T-cell (primary cell): ENCODE data around the gene CDHR3. TPM values are rescaled to one million over a fixed set of nuclear protein-coding genes. Genes with fewer than 3 reads are reported as not detected.
"Not testable (repeated sequence)": the region's sequence is repeated elsewhere in the genome, so short reads cannot be mapped to it uniquely, and the experiment has no call there.

Source experiments
- ATAC-seq, 4 experiments: fragments of 200-7000 bp in 3 of 4; fragments of 150-1000 bp in 1 of 4; cut with Tn5 transposase; replicated peaks in 1 of 4; 1 replicate in 3 of 4; 2 replicates in 1 of 4; pipeline ENCODE4 v1.10.0; 2021; ENCODE audit warnings: moderate library complexity in 3 of 4, mild to moderate bottlenecking in 2 of 4, moderate number of reproducible peaks in 1 of 4
- CTCF ChIA-PET, 2 donors: fragments of 300-600 bp; sonication (Branson Sonifier 250); formaldehyde crosslinking; loops; one replicate each; lab custom pipeline; 2022; ENCODE audit warnings: antibody characterized with exemption in 2 of 2; lab: Charles Lee
- POLR2A ChIA-PET, 2 donors: fragments of 300-600 bp; sonication (Branson Sonifier 250); formaldehyde crosslinking; loops; one replicate each; lab custom pipeline; 2022; ENCODE audit warnings: antibody characterized with exemption in 2 of 2; lab: Charles Lee
- DNase-seq, 35 experiments: peaks; one replicate each; pipeline versions ENCODE4 v3.0.0 to v3.0.0-alpha.2; 2013 to 2023
- H3K27ac ChIP-seq: one replicate; pipeline ENCODE4 v1.5.1; 2013; ENCODE audit warnings: low read length
- H3K27me3 ChIP-seq, 2 experiments: replicated peaks in 1 of 2; 1 replicate in 1 of 2; 2 replicates in 1 of 2; pipeline versions ENCODE4 v1.6.1 to v1.7.0; 2013; ENCODE audit warnings: low read length in 1 of 2, mixed read lengths in 1 of 2; ENCODE audit not compliant: control insufficient read depth in 2 of 2, insufficient read depth in 2 of 2; ENCODE audit errors: extremely low read depth in 1 of 2
- H3K36me3 ChIP-seq, 2 donors: 1 replicate in 1 of 2; 2 replicates in 1 of 2; pipeline versions ENCODE4 v1.6.1 to v1.7.0; 2013; ENCODE audit warnings: low read length in 1 of 2; ENCODE audit not compliant: control insufficient read depth in 2 of 2, insufficient read depth in 1 of 2; ENCODE audit errors: extremely low read depth in 1 of 2
- H3K4me1 ChIP-seq, 2 experiments: 1 replicate in 1 of 2; 2 replicates in 1 of 2; pipeline versions ENCODE4 v1.6.1 to v1.7.0; 2013; ENCODE audit warnings: low read length in 2 of 2, mixed read lengths in 1 of 2; ENCODE audit not compliant: insufficient read depth in 2 of 2, control insufficient read depth in 1 of 2; ENCODE audit errors: extremely low read depth in 1 of 2
- H3K4me3 ChIP-seq, 2 donors: 1 replicate in 1 of 2; 2 replicates in 1 of 2; pipeline versions ENCODE4 v1.5.1 to v1.7.0; 2013; ENCODE audit warnings: mild to moderate bottlenecking in 2 of 2, low read length in 1 of 2, moderate library complexity in 1 of 2; ENCODE audit not compliant: control insufficient read depth in 1 of 2; ENCODE audit errors: extremely low read depth in 1 of 2
- H3K9me3 ChIP-seq: 2 replicates; pipeline ENCODE4 v1.7.0; 2013
- H3K27ac Mint-ChIP-seq, 2 donors: one replicate each; pipeline ENCODE4 v1.8.0; 2020 to 2021; ENCODE audit warnings: mild to moderate bottlenecking in 2 of 2, mixed read lengths in 2 of 2
- H3K27me3 Mint-ChIP-seq, 2 donors: one replicate each; pipeline ENCODE4 v1.8.0; 2021 to 2022; ENCODE audit warnings: mixed read lengths in 2 of 2
- H3K36me3 Mint-ChIP-seq: one replicate; pipeline ENCODE4 v1.8.0; 2021; ENCODE audit warnings: mixed read lengths
- H3K4me1 Mint-ChIP-seq, 3 donors: one replicate each; pipeline ENCODE4 v1.8.0; 2020 to 2022; ENCODE audit warnings: mixed read lengths in 3 of 3, mild to moderate bottlenecking in 1 of 3
- H3K4me3 Mint-ChIP-seq, 3 donors: one replicate each; pipeline ENCODE4 v1.8.0; 2020 to 2022; ENCODE audit warnings: mild to moderate bottlenecking in 3 of 3, mixed read lengths in 3 of 3, moderate library complexity in 3 of 3
- H3K9me3 Mint-ChIP-seq, 3 donors: one replicate each; pipeline ENCODE4 v1.8.0; 2020 to 2022; ENCODE audit warnings: mixed read lengths in 3 of 3
- WGBS: methylation state at CpG from one replicate; pipeline ENCODE4 v1.1.5; 2013; ENCODE audit warnings: missing lambda C conversion rate; ENCODE audit not compliant: insufficient coverage; 5-methylcytosine and 5-hydroxymethylcytosine counted together
- total RNA-seq, 35 experiments: library from RNA in 6 of 35; stranded (reverse) in 6 of 35; fragments of 120-200 nt in 1 of 35; gene quantifications; one replicate each; pipeline versions ENCODE4 v1.2.1 to v1.2.4 and lab custom pipeline; 2013 to 2026

Gene CDHR3
- total RNA-seq, 5 donors from 2014 or later (not counting 1 experiment from before 2014, with no cell fraction given): 10.5 to 18.5 (median 14.5) TPM

DNA sequence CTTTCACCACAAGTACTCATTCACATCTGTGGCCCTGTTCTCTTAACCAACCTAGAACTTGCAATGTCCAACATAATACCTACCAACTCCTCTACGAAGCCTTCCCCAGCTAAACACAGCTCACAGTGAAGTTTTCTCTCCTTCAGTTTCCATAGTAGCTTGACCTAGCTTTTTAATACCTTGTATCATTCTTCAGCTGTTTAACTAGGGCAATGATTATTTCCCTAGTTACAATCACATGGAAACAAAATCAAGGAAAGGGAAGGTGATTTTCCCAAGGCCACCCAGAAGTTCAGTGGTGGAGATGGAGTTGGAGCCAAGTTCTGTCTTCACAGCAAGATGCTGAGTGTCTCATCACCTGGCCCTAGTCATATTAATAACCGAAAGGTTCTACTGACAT lies 16.3 kb downstream of the CDHR3 start:
- H3K27ac Mint-ChIP-seq: no peak overlapping the region
- Histone ChIP-seq H3K4me3 (no peak overlapping the region), H3K9me3 (no peaks in the 10 kb centered on the region), H3K27ac (no peak overlapping the region), H3K36me3 (no peaks in the 10 kb centered on the region), H3K4me1 (no peaks in the 10 kb centered on the region), H3K27me3 (no peaks in the 10 kb centered on the region)
- no peaks in the 10 kb centered on the region for H3K4me1 Mint-ChIP-seq
- POLR2A ChIA-PET: no interaction called here
- ATAC-seq (no peak), DNase-seq (no peak)
- H3K9me3 Mint-ChIP-seq: no peaks in the 10 kb centered on the region
- CTCF ChIA-PET: no interaction called here
- WGBS: 83% methylated on average over 1 of the region's 2 CpGs
- H3K4me3 Mint-ChIP-seq: no peak overlapping the region
- peaks cover 4 to 5% of the 10 kb centered on the region in 2 donors for H3K27me3 Mint-ChIP-seq
- no peaks in the 10 kb centered on the region for H3K36me3 Mint-ChIP-seq

- H3K9me3 ChIP-seq: no peaks in the 10 kb centered on the region
- DNase-seq: no peak
- no peaks in the 10 kb centered on the region for H3K36me3 ChIP-seq
- peaks cover 4 to 5% of the 10 kb centered on the region in 2 donors for H3K27me3 Mint-ChIP-seq
- no peak overlapping the region for H3K27ac Mint-ChIP-seq
- no peaks in the 10 kb centered on the region for H3K36me3 Mint-ChIP-seq
- no peaks in the 10 kb centered on the region for H3K27me3 ChIP-seq
- H3K4me1 Mint-ChIP-seq: no peaks in the 10 kb centered on the region
- WGBS: 73% methylated on average over 1 of the region's 3 CpGs
- ChIA-PET CTCF (no interaction called here), POLR2A (no interaction called here)
- no peak overlapping the region for H3K4me3 Mint-ChIP-seq
- H3K4me1 ChIP-seq: no peaks in the 10 kb centered on the region
- ATAC-seq: no peak
- H3K4me3 ChIP-seq: no peak overlapping the region
- no peaks in the 10 kb centered on the region for H3K9me3 Mint-ChIP-seq
- no peak overlapping the region for H3K27ac ChIP-seq
Measured at GRCh38 chr7:105980645-105981396, 17.8 kb downstream of the CDHR3 start.

GRCh38 chr7:105982388-105982787 lies 19.3 kb downstream of the CDHR3 start:
- CTCF ChIA-PET: interaction anchor here (0.6 to 0.7 kb wide), 4 partner anchors 17 to 249 kb away, joined by 3 to 6 read pairs (median 4); no protein-coding TSS in a partner anchor

GRCh38 chr7:105984808-105985207 lies 21.7 kb downstream of the CDHR3 start:
- not testable (repeated sequence) for H3K27me3 Mint-ChIP-seq, H3K36me3 ChIP-seq, H3K4me3 ChIP-seq, H3K36me3 Mint-ChIP-seq, H3K4me1 Mint-ChIP-seq, H3K27ac ChIP-seq, H3K4me3 Mint-ChIP-seq, H3K27ac Mint-ChIP-seq, H3K4me1 ChIP-seq, H3K9me3 ChIP-seq, DNase-seq, H3K9me3 Mint-ChIP-seq, ATAC-seq, H3K27me3 ChIP-seq
- POLR2A ChIA-PET: interaction anchor here in 1 of 2 donors (0.6 kb wide), 1 partner anchor 50 kb away, joined by 3 read pairs; no protein-coding TSS in a partner anchor
- WGBS: 100% methylated on average over 2 of the region's 6 CpGs
- CTCF ChIA-PET: interaction anchor here (0.6 to 0.8 kb wide), 3 partner anchors 31 to 1816 kb away, joined by 3 read pairs; no protein-coding TSS in a partner anchor

More at GRCh38 chr7:105982388-105982787, 19.3 kb downstream of the CDHR3 start:
- Histone ChIP-seq H3K27ac (no peak overlapping the region), H3K9me3 (no peaks in the 10 kb centered on the region), H3K36me3 (no peaks in the 10 kb centered on the region), H3K4me1 (no peaks in the 10 kb centered on the region), H3K4me3 (no peak overlapping the region), H3K27me3 (no peaks in the 10 kb centered on the region)
- H3K36me3 Mint-ChIP-seq: no peaks in the 10 kb centered on the region
- no peak for ATAC-seq
- DNase-seq: no peak
- no peak overlapping the region for H3K27ac Mint-ChIP-seq
- peaks cover 4 to 5% of the 10 kb centered on the region in 2 donors for H3K27me3 Mint-ChIP-seq
- WGBS: no CpG with 5 or more reads among the region's 2 CpGs
- H3K4me1 Mint-ChIP-seq: no peaks in the 10 kb centered on the region
- H3K4me3 Mint-ChIP-seq: no peak overlapping the region
- H3K9me3 Mint-ChIP-seq: no peaks in the 10 kb centered on the region
- POLR2A ChIA-PET: interaction anchor here in 1 of 2 donors (0.6 to 0.7 kb wide), 2 partner anchors 34 to 413 kb away, joined by 7 to 13 read pairs; no protein-coding TSS in a partner anchor

GRCh38 chr7:105985229-105985628 lies 22.2 kb downstream of the CDHR3 start:
- Mint-ChIP-seq H3K27ac (no peak overlapping the region), H3K9me3 (no peaks in the 10 kb centered on the region), H3K27me3 (peaks cover 4 to 5% of the 10 kb centered on the region in 2 donors), H3K4me3 (no peak overlapping the region), H3K36me3 (no peaks in the 10 kb centered on the region), H3K4me1 (peaks cover 0 to 6% (median 0%) of the 10 kb centered on the region in 3 donors)
- Histone ChIP-seq H3K36me3 (no peaks in the 10 kb centered on the region), H3K27me3 (peaks cover 0 to 3% of the 10 kb centered on the region in 2 experiments), H3K4me1 (no peaks in the 10 kb centered on the region), H3K27ac (no peak overlapping the region), H3K9me3 (no peaks in the 10 kb centered on the region), H3K4me3 (no peak overlapping the region)
- ChIA-PET POLR2A (no interaction called here), CTCF (interaction anchor here (0.6 to 0.8 kb wide), 2 partner anchors 30 to 623 kb away, joined by 3 read pairs; no protein-coding TSS in a partner anchor)
- WGBS: no CpG with 5 or more reads among the region's 4 CpGs
- DNase-seq (no peak), ATAC-seq (no peak)

DNA sequence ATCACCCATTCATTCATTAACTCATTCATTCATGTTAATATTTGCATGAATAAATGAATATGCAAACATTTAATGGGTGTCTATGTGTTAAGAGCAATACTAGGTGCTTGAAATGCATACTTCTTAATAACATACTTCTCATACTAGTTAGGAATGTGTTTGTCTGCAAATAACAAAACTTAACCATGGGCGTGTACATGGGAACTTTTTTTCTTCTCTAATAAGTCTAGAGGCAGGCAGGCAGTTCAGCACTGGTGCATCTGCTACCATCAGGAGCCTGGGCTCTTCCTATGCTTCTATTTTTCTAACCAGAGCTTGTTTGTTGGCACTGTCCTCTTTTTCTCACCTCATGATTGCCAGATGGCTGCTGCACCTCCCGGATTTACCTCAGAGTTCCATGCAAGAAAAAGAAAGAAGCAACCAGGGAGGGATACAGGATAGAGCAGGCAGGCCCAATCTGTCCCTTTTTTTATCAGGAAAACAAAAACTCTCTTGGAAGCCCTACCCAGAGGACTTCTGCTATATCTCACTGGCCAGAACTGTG lies 22.7 kb downstream of the CDHR3 start:
- no peak overlapping the region for H3K27ac Mint-ChIP-seq
- ChIA-PET CTCF (no interaction called here), POLR2A (no interaction called here)
- 83% methylated on average over 2 of the region's 2 CpGs for WGBS
- DNase-seq: no peak
- no peak overlapping the region for H3K4me3 Mint-ChIP-seq
- H3K4me1 Mint-ChIP-seq: peaks cover 0 to 6% (median 0%) of the 10 kb centered on the region in 3 donors
- H3K27ac ChIP-seq: no peak overlapping the region
- no peak overlapping the region for H3K4me3 ChIP-seq
- ATAC-seq: no peak
- H3K36me3 Mint-ChIP-seq: no peaks in the 10 kb centered on the region
- H3K27me3 Mint-ChIP-seq: peaks cover 4 to 5% of the 10 kb centered on the region in 2 donors
- no peaks in the 10 kb centered on the region for H3K9me3 ChIP-seq
- H3K36me3 ChIP-seq: no peaks in the 10 kb centered on the region
- peaks cover 0 to 8% of the 10 kb centered on the region in 2 experiments for H3K27me3 ChIP-seq
- no peaks in the 10 kb centered on the region for H3K9me3 Mint-ChIP-seq
- no peaks in the 10 kb centered on the region for H3K4me1 ChIP-seq
